ENCODE data around the gene BCAT1.

Gene BCAT1

GRCh38 chr12:24806386-24806785, 142.5 kb downstream of the BCAT1 start:
- no peak for DNase-seq

GRCh38 chr12:24803430-24804245, 145.3 kb downstream of the BCAT1 start:
- no peak for DNase-seq

GRCh38 chr12:24798335-24798734, 150.6 kb downstream of the BCAT1 start:
- no peak for DNase-seq

DNA sequence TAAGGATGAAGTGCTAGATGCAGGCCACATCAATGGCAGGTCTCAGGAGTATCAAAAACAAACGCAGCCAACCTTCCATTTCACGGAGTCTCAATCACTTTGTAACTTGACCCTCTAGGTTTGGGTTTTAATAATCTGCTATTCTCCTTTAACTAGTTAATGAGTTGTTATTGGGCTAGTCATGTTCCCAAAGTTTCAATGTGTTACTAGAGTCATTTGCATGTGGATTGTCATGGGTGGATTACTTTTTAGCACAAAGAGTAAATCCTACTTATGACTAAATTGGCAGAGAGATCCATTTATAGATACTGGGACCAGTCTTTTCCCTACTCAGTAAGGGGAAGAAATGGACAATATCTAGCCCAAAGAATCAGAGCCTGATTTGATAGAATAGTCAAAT, 151.0 kb downstream of the BCAT1 start:
- DNase-seq = no peak

GRCh38 chr12:24796876-24797275, 152.0 kb downstream of the BCAT1 start:
- no peak for DNase-seq

DNA sequence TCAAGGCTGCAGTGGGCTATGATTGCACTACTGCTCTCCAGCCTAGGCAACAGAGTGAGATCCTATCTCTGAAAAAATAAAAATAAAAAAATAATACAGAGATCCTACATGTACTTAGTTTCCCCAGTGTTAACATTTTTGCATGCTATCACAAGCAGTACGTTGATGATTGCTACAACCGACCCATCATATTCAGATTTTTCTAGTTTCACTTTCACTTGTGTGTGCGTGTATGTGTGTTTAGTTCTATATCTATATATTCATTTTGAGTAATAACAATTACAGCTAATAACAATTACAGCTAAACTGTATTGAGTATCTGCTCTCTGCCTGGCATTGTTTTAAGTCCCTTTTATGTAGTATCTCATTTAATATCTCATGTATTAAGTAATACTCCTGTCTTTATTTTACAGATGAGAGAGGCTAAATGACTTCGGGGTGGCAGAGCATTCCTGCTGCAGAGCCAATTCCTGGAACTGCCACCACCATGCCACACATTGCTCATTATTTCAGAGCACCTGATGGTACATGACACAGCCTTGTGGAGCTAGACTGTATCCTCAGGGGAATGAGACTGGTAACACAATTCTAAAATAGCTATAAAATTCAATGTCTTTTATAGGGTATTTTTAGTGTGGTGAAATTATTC, 153.1 kb downstream of the BCAT1 start:
- DNase-seq = no peak

GRCh38 chr12:24791622-24792021, 157.3 kb downstream of the BCAT1 start:
- no peak for DNase-seq

GRCh38 chr12:24788886-24789285, 160.0 kb downstream of the BCAT1 start:
- DNase-seq = no peak

GRCh38 chr12:24780697-24781368, 168.1 kb downstream of the BCAT1 start:
- DNase-seq = peak in 1 of 2 experiments; percentile 19

DNA sequence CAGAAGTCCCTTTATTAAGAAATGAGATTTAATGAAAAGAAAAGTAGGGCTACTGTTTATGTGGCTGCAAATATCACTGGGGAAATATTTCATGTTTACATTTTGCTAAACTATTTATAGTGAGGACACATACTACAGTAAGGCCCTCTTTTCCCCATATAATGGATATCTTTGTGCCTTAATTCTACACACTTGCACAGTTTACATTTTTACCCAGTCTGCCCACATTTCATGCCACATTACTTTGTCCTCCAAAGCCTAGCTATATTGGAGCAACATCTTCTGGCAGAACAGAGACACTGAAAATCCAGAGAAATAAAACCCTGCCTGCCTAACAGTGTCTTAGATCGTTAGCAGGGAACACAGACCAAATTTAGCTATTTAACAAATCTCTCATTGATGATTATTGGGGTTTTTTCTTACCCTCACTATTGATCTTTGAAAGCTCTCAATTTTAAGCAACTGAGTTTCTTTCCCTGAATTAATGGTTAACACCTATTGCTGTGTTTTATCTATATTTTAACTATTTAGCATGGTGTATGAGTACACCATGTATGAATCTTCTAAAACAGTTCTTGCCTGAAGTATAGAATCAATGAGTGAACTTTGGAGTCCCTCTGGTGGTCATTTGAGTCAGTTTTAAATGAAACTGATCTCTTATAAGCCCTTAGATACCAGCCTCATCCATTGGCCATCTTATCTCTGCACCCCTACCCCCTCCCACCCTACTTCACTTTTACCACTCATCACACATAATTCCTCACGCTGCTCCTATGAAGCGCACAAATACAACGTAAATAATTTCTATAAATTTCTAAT, 170.2 kb downstream of the BCAT1 start:
- peak in 1 of 2 experiments; percentile 38 for DNase-seq

DNA sequence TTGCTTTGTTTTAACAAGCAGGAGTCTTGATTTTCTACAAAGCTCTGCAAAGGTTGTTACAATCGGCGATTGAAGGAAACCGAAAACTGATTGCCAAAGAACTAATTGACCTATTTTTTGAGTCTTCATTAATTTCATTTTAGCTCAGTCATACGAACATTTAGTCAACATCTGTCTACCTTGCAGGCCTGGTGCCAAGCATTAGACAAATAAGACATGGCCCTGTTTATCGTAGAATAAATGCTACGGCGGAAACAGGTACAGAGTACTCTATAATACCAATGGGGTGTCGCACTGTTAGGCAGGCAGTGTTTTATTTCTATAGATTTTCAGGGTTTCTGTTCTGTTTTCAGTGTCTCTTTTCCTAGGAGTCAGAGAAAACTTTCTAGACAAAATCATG, 171.5 kb downstream of the BCAT1 start:
- DNase-seq = no peak

DNA sequence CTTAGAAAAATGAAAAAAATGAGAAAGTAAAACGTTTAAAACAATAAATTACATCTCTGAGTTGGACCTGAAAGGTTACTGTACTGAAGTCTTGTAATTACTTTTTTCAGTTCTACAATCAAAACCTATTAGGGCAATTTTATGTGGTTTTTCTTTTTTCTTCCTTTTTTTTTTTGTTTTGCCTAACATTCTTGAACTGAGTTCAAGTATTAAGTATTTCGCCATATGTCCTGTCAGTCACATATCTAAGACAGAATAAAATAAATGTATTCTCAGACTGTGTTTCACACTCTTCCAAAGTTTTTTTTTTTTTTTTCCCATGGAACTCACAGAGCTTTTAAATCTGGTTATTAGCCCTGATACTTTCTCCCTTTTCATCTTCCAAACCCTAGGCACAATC, 172.0 kb downstream of the BCAT1 start:
- no peak for DNase-seq

- DNase-seq = no peak
Measured at GRCh38 chr12:24775073-24775472, 173.8 kb downstream of the BCAT1 start.

- no peak for DNase-seq
Measured at GRCh38 chr12:24773996-24774395, 174.9 kb downstream of the BCAT1 start.

DNA sequence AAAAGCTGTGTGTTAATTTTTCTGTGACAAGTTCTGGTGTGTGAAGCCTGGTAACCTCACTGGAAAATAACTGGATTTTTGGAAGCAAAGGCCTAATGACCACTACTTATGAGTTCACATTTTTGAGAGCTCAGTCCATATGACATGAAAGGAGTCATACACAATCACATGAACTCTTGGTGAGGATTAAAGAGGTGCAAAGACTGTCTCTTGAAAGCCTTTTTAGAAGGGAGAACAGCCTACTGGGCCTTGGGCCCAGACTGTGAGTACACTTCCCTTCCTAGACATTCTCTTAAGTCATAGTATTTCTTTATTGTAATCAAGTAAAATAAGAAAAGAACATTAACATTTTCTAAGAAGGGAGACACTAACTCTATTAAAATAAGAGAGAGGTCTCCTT, 176.1 kb downstream of the BCAT1 start:
- DNase-seq = no peak

GRCh38 chr12:24770821-24771220, 178.1 kb downstream of the BCAT1 start:
- DNase-seq = no peak

DNA sequence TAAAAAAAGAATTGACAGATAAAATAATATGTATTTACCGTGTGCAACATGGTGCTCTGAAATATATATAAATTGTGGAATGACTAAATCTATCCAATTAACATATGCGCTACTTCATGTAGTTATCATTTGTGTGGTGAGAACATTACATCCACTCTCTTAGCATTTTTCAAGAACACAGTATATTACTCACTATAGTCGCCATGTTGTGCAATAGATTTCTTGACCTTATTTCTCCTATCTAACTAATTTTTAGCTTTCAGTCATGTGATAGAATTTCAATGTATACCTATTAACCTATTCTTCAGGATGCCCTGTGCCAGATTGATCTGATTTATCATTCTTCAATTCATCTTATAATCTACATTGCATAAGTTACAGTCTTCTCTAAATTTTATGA, 178.6 kb downstream of the BCAT1 start:
- no peak for DNase-seq

DNA sequence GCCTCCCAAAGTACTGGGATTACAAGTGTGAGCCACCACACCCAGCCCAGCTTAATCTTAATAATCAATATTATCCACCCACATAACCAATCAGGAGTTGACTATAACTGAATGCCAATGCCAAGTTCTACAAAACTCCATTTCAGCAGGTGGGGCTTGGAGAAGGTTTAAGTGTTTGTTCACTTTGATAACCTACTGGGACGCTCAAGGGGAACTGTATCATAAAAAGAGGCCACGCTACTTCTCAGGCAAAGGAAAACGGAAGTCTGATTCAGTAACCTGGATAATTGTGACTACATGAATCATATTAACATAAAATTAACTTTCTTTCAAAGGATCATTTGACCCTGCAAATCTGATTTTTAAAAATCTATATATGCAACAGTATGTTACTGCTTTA, 179.2 kb downstream of the BCAT1 start:
- no peak for DNase-seq

- no peak for DNase-seq
Measured at GRCh38 chr12:24768415-24768814, 180.5 kb downstream of the BCAT1 start.

GRCh38 chr12:24767016-24767415, 181.9 kb downstream of the BCAT1 start:
- no peak for DNase-seq

DNA sequence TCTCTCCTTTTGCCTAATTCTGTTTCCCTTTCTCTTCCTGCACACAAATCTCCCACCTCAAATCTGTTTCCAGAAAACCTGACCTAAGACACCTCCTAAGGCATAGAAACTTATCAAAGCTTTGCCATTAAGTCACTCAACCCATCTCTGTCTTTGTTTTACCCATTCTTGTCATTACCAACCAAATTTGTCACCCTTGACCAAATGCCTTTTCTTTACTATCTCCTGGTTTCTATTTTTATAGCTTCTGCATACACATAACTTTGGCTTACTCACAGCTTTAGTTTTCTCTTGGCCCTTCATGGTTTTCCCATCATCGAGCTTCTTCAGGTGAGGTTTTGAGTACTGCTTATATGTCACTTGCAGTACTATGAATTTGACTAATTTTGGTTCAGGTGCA, 184.2 kb downstream of the BCAT1 start:
- DNase-seq = no peak

- no peak for DNase-seq
Measured at GRCh38 chr12:24760606-24761378, 188.1 kb downstream of the BCAT1 start.

All from SW 1271 (cell line).